CD4-positive, alpha-beta T cell (primary cell): ENCODE measurements around the gene UGT1A9. TPM values are rescaled to one million over a fixed set of nuclear protein-coding genes. Genes with fewer than 3 reads are reported as not detected.

Source experiments
- ATAC-seq: fragments of 200-7000 bp; cut with Tn5 transposase; one replicate; pipeline ENCODE4 v1.10.0; 2022; ENCODE audit warnings: mild to moderate bottlenecking; ENCODE audit not compliant: poor library complexity
- CTCF ChIA-PET: fragments of 350-600 bp; sonication (Branson Sonifier 250); formaldehyde crosslinking; loops from one replicate; lab custom pipeline; 2021; ENCODE audit warnings: antibody characterized with exemption, inconsistent platforms; lab: Charles Lee
- POLR2A ChIA-PET: fragments of 350-600 bp; sonication (Branson Sonifier 250); formaldehyde crosslinking; loops from one replicate; lab custom pipeline; 2021; ENCODE audit warnings: antibody characterized with exemption, inconsistent platforms; lab: Charles Lee
- DNase-seq, 14 experiments: peaks; one replicate each; pipeline ENCODE4 v3.0.0-alpha.2; 2013 to 2020; ENCODE audit warnings: mixed read lengths in 2 of 14
- H3K27ac ChIP-seq, 2 donors: one replicate each; pipeline versions ENCODE4 v1.5.1 to v1.7.0; 2013; ENCODE audit warnings: low read length in 2 of 2, low read depth in 1 of 2, mild to moderate bottlenecking in 1 of 2
- H3K27me3 ChIP-seq, 2 experiments: 1 replicate in 1 of 2; 2 replicates in 1 of 2; pipeline versions ENCODE4 v1.6.1 to v1.7.0; 2013; ENCODE audit warnings: low read length in 2 of 2, control low read depth in 1 of 2, mild to moderate bottlenecking in 1 of 2, moderate library complexity in 1 of 2; ENCODE audit not compliant: insufficient read depth in 2 of 2, control insufficient read depth in 1 of 2
- H3K36me3 ChIP-seq: one replicate; pipeline ENCODE4 v1.6.1; 2013; ENCODE audit warnings: low read length, control low read depth; ENCODE audit not compliant: insufficient read depth
- H3K4me1 ChIP-seq: one replicate; pipeline ENCODE4 v1.6.1; 2013; ENCODE audit warnings: low read length, control low read depth; ENCODE audit not compliant: insufficient read depth
- H3K4me3 ChIP-seq: one replicate; pipeline ENCODE4 v1.5.1; 2013; ENCODE audit warnings: mild to moderate bottlenecking, low read length, moderate library complexity
- H3K9me3 ChIP-seq, 2 experiments: 1 replicate in 1 of 2; 2 replicates in 1 of 2; pipeline versions ENCODE4 v1.6.1 to v1.7.0; 2013; ENCODE audit warnings: low read length in 2 of 2, mild to moderate bottlenecking in 2 of 2, control low read depth in 1 of 2, moderate library complexity in 1 of 2; ENCODE audit not compliant: control insufficient read depth in 1 of 2, insufficient read depth in 1 of 2
- H3K27ac Mint-ChIP-seq: one replicate; pipeline ENCODE4 v1.8.0; 2020; ENCODE audit warnings: mixed read lengths
- H3K27me3 Mint-ChIP-seq: one replicate; pipeline ENCODE4 v1.8.0; 2021; ENCODE audit warnings: mixed read lengths
- H3K36me3 Mint-ChIP-seq: one replicate; pipeline ENCODE4 v1.8.0; 2021; ENCODE audit warnings: low read depth, mixed read lengths
- H3K4me1 Mint-ChIP-seq: one replicate; pipeline ENCODE4 v1.8.0; 2021; ENCODE audit warnings: low read depth, mixed read lengths
- H3K4me3 Mint-ChIP-seq: one replicate; pipeline ENCODE4 v1.8.0; 2020; ENCODE audit warnings: mild to moderate bottlenecking, mixed read lengths
- H3K9me3 Mint-ChIP-seq: one replicate; pipeline ENCODE4 v1.8.0; 2020; ENCODE audit warnings: mixed read lengths
- intact Hi-C, 2 experiments: fragments of 100-400 bp; cut with DNase I in 1 of 2; cut with micrococcal nuclease in 1 of 2; formaldehyde crosslinking; loops; one replicate each; pipeline versions ENCODE4 v1.15.1 to v1.9.0; 2023 to 2025; cut with DNase I, micrococcal nuclease
- total RNA-seq, 174 experiments: library from RNA in 2 of 174; stranded (reverse) in 2 of 174; gene quantifications; one replicate each; pipeline ENCODE4 v1.2.3 and lab custom pipeline; 2021 to 2026
- TF ChIP-seq, protein P1 (sequence below): fragments of 200-600 bp; IDR thresholded peaks from one replicate; pipeline ENCODE4 v1.8.0; 2022; ENCODE audit warnings: antibody characterized with exemption, mild to moderate bottlenecking

The UGT1A9 gene
- total RNA-seq, 2 experiments from 2014 or later: not detected

DNA sequence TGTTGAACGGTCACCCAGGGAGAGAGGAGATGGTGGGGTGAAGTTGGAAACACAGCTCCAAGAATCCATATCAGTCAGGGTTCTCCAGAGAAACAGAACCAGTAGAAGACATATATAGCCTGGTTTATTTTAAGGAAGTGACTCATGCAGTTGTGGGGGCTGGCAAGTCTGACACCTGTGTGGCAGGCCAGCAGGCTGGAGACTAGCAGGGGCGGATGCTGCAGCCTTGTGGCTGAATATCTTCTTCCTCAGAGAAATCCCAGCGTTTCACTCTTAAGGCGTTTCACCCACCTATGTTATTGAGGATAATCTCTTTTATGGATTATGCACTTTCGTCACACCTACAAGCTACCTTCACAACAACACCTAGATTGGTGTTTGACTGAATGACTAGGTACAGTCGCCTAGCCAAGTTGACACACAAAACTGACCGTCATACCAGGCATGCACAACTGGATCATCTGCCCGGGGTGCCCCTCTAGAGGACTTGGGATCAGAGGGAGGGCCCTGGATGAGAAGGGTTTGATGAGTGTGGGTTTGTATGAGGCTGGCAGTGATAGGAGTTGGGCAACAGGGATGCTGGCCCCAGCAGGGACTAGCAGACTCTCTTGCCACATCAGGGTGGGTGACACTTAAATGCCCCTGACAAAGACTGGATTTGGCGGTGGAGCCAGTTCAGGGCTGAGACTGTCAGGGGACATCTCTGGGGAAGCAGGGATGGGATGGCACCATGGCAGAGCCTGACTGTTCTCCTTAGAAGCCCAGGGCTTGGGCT, 129.8 kb downstream of the UGT1A9 start:
- no peak overlapping the region for H3K27ac Mint-ChIP-seq

GRCh38 chr2:233802132-233802815, 130.6 kb downstream of the UGT1A9 start:
- Histone ChIP-seq H3K4me1 (no peaks in the 10 kb centered on the region), H3K9me3 (no peaks in the 10 kb centered on the region), H3K4me3 (no peak overlapping the region), H3K27ac (no peak overlapping the region), H3K27me3 (peaks cover 3 to 4% of the 10 kb centered on the region in 2 experiments), H3K36me3 (no peaks in the 10 kb centered on the region)
- Mint-ChIP-seq H3K27ac (no peak overlapping the region), H3K4me1 (no peaks in the 10 kb centered on the region), H3K27me3 (peaks cover 15% of the 10 kb centered on the region), H3K9me3 (peaks cover 4% of the 10 kb centered on the region), H3K4me3 (no peak overlapping the region), H3K36me3 (no peaks in the 10 kb centered on the region)
- CTCF ChIA-PET: no interaction called here
- POLR2A ChIA-PET: no interaction called here
- TF ChIP-seq, protein P1, sequence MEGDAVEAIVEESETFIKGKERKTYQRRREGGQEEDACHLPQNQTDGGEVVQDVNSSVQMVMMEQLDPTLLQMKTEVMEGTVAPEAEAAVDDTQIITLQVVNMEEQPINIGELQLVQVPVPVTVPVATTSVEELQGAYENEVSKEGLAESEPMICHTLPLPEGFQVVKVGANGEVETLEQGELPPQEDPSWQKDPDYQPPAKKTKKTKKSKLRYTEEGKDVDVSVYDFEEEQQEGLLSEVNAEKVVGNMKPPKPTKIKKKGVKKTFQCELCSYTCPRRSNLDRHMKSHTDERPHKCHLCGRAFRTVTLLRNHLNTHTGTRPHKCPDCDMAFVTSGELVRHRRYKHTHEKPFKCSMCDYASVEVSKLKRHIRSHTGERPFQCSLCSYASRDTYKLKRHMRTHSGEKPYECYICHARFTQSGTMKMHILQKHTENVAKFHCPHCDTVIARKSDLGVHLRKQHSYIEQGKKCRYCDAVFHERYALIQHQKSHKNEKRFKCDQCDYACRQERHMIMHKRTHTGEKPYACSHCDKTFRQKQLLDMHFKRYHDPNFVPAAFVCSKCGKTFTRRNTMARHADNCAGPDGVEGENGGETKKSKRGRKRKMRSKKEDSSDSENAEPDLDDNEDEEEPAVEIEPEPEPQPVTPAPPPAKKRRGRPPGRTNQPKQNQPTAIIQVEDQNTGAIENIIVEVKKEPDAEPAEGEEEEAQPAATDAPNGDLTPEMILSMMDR: no peak
- no peak for ATAC-seq
- DNase-seq: no peak
- intact Hi-C loops: no loop called here

More for the DNA sequence above, 129.8 kb downstream of the UGT1A9 start:
- peak in 1 of 14 experiments; percentile 25 for DNase-seq
- intact Hi-C loops: no loop called here
- H3K4me3 ChIP-seq: no peak overlapping the region
- no peaks in the 10 kb centered on the region for H3K4me1 ChIP-seq
- no peak overlapping the region for H3K27ac ChIP-seq
- TF ChIP-seq, protein P1: no peak
- H3K4me1 Mint-ChIP-seq: no peaks in the 10 kb centered on the region
- peaks cover 4% of the 10 kb centered on the region for H3K9me3 Mint-ChIP-seq
- no peak for ATAC-seq
- H3K27me3 ChIP-seq: peaks cover 3 to 4% of the 10 kb centered on the region in 2 experiments
- H3K36me3 Mint-ChIP-seq: no peaks in the 10 kb centered on the region
- H3K4me3 Mint-ChIP-seq: no peak overlapping the region
- POLR2A ChIA-PET: no interaction called here
- CTCF ChIA-PET: no interaction called here
- peaks cover 15% of the 10 kb centered on the region for H3K27me3 Mint-ChIP-seq
- no peaks in the 10 kb centered on the region for H3K36me3 ChIP-seq
- no peaks in the 10 kb centered on the region for H3K9me3 ChIP-seq

DNA sequence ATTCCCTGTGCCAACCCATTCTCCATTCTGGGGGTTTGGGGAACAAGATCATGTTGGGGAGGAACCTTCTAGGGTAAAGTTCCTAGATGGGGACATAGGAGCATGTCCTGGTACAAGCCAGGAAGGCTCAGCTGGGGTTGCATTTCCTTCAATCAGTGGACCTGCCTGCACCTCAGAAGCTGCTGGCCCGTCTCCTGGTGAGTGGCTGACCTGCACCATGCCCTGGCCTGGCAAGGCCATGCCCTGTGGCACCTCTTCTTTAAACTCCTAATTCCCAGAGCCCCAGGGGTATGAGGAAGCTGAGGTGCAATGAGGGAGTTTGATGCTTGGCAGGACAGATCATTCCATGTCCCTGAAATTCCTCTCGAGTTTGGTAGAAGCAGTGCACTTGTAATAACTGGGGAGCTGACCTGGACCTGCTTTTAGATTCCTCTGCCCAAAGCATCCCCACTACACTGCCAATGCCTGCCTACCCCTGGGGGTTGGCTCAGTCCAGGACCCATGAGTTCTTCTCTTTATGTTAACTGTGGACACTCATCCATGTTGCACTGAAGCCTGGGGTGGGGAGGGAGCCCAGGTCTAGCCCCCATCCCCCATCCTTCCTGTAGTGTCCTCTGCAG, 131.7 kb downstream of the UGT1A9 start:
- H3K27me3 Mint-ChIP-seq: peaks cover 15% of the 10 kb centered on the region
- H3K4me1 ChIP-seq: no peaks in the 10 kb centered on the region
- H3K36me3 ChIP-seq: no peaks in the 10 kb centered on the region
- no peak overlapping the region for H3K27ac ChIP-seq
- TF ChIP-seq, protein P1: no peak
- H3K27me3 ChIP-seq: peaks cover 3 to 6% of the 10 kb centered on the region in 2 experiments
- no peak for ATAC-seq
- DNase-seq: no peak
- no peak overlapping the region for H3K27ac Mint-ChIP-seq
- no peaks in the 10 kb centered on the region for H3K36me3 Mint-ChIP-seq
- no peaks in the 10 kb centered on the region for H3K4me1 Mint-ChIP-seq
- H3K4me3 Mint-ChIP-seq: no peak overlapping the region
- CTCF ChIA-PET: no interaction called here
- no peaks in the 10 kb centered on the region for H3K9me3 ChIP-seq
- H3K4me3 ChIP-seq: no peak overlapping the region
- intact Hi-C loops: no loop called here
- peaks cover 4% of the 10 kb centered on the region for H3K9me3 Mint-ChIP-seq
- POLR2A ChIA-PET: no interaction called here
